GM18907 (cell line): Measurements from ENCODE around the gene PKNOX2.

Source experiments
- ATAC-seq: cut with Tn5 transposase; IDR thresholded peaks from one replicate; pipeline ENCODE4 v1.9.1; 2021; ENCODE audit warnings: mild to moderate bottlenecking, moderate library complexity; ENCODE audit not compliant: unreplicated experiment

Gene PKNOX2

GRCh38 chr11:125229916-125230315 is 65.4 kb downstream of the PKNOX2 start:
- no peak for ATAC-seq

- ATAC-seq: no peak
These were observed 68.6 kb downstream of the PKNOX2 start for GRCh38 chr11:125233116-125233515.

GRCh38 chr11:125233736-125234275 is 69.3 kb downstream of the PKNOX2 start:
- no peak for ATAC-seq

GRCh38 chr11:125235071-125235471 is 70.5 kb downstream of the PKNOX2 start:
- no peak for ATAC-seq

- no peak for ATAC-seq
These were observed 71.7 kb downstream of the PKNOX2 start for GRCh38 chr11:125236072-125236825.

- no peak for ATAC-seq
These were observed 75.3 kb downstream of the PKNOX2 start for GRCh38 chr11:125239585-125240560.

- ATAC-seq: no peak
These were observed 76.6 kb downstream of the PKNOX2 start for GRCh38 chr11:125241104-125241503.

GRCh38 chr11:125242141-125242775 is 77.7 kb downstream of the PKNOX2 start:
- no peak for ATAC-seq

GRCh38 chr11:125244166-125244565 is 79.6 kb downstream of the PKNOX2 start:
- no peak for ATAC-seq

GRCh38 chr11:125245299-125245698 is 80.7 kb downstream of the PKNOX2 start:
- ATAC-seq: no peak

- no peak for ATAC-seq
These were observed 82.9 kb downstream of the PKNOX2 start for GRCh38 chr11:125247431-125247830.

- ATAC-seq: no peak
These were observed 86.0 kb downstream of the PKNOX2 start for GRCh38 chr11:125250318-125251213.

- no peak for ATAC-seq
These were observed 86.6 kb downstream of the PKNOX2 start for GRCh38 chr11:125251214-125251545.

GRCh38 chr11:125251956-125252355 is 87.4 kb downstream of the PKNOX2 start:
- ATAC-seq: no peak

- ATAC-seq: no peak
These were observed 88.7 kb downstream of the PKNOX2 start for GRCh38 chr11:125253289-125253688.

- ATAC-seq: no peak
These were observed 89.4 kb downstream of the PKNOX2 start for GRCh38 chr11:125253795-125254525.

- ATAC-seq: no peak
These were observed 92.1 kb downstream of the PKNOX2 start for GRCh38 chr11:125256541-125257189.

GRCh38 chr11:125257190-125257579 is 92.6 kb downstream of the PKNOX2 start:
- no peak for ATAC-seq

GRCh38 chr11:125257751-125258150 is 93.2 kb downstream of the PKNOX2 start:
- no peak for ATAC-seq
